RWPE1 (cell line): Measurements from ENCODE around the gene FSTL4.

Experiments used
- CTCF ChIA-PET: fragments of 350-600 bp; sonication (Branson Sonifier 250); formaldehyde crosslinking; extraction: SDS; loops from one replicate; lab custom pipeline; 2021; lab: Yijun Ruan, JAX
- POLR2A ChIA-PET: fragments of 400-600 bp; formaldehyde crosslinking; extraction: SDS; loops from one replicate; lab custom pipeline; 2020; ENCODE audit warnings: antibody characterized with exemption; ENCODE audit not compliant: low non-redundant PET; lab: Yijun Ruan, JAX
- DNase-seq: peaks from one replicate; pipeline ENCODE4 v3.0.0; 2012; ENCODE audit warnings: low spot score
- H3K27ac ChIP-seq: fragments of 450-650 bp; 2 replicates; pipeline ENCODE4 v1.5.1; 2017
- CTCF ChIP-seq: fragments of 450-650 bp; conservative IDR thresholded peaks from 2 replicates; pipeline ENCODE4 v1.5.1; 2017; ENCODE audit warnings: low read depth, mild to moderate bottlenecking

FSTL4 gene

GRCh38 chr5:133367071-133367786, 245.1 kb downstream of the FSTL4 start:
- DNase-seq: no peak
- POLR2A ChIA-PET: no interaction called here
- CTCF ChIA-PET: interaction anchor here (0.6 kb wide), 1 partner anchor 640 kb away, joined by 3 read pairs; no protein-coding TSS in a partner anchor
- no peak overlapping the region for H3K27ac ChIP-seq
- no peak for TF ChIP-seq CTCF

DNA sequence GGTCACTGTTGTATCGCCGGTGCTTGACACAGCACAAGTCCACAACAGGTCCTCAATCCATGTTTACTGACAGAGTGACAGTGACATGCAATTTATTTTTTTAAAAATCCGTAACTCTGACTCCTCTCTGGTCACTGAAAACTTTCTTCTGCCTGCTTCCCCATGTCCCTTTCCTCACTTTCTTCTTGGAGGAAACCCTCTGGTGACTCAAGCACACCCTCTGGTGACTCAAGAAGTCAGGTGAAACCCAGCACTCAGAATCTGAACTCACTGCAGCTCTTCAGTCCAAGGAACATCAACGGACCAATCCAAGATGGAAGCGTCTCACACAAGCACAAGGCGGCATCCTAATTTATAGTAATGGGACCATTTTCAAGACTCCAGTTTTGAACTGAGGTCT, 245.9 kb downstream of the FSTL4 start:
- POLR2A ChIA-PET: no interaction called here
- CTCF ChIA-PET: interaction anchor here (0.6 to 0.7 kb wide), 3 partner anchors 54 to 641 kb away, joined by 3 read pairs; no protein-coding TSS in a partner anchor
- TF ChIP-seq CTCF: no peak
- DNase-seq: no peak
- H3K27ac ChIP-seq: no peak overlapping the region

DNA sequence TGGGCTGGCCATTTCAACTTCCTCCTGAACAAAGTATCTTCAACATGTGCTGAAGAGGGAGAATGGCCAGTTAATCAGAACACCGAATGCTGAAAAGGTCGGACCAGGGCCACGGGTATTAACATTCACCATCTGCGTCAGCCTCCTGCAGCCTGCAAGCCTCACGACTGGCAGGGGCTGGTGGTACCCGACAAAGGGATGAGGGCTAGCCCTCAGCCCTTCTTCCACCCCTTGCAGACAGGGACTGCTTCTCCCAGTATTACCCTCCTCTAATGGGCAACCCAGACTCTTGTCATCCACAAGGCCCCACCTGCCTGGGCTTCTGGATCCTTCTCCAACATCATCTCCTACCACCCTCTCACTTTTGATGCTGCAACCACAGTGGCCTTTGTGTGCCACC, 246.6 kb downstream of the FSTL4 start:
- POLR2A ChIA-PET: no interaction called here
- CTCF ChIA-PET: interaction anchor here (0.6 kb wide), 1 partner anchor 54 kb away, joined by 3 read pairs; no protein-coding TSS in a partner anchor
- no peak overlapping the region for H3K27ac ChIP-seq
- TF ChIP-seq CTCF: no peak
- DNase-seq: no peak

DNA sequence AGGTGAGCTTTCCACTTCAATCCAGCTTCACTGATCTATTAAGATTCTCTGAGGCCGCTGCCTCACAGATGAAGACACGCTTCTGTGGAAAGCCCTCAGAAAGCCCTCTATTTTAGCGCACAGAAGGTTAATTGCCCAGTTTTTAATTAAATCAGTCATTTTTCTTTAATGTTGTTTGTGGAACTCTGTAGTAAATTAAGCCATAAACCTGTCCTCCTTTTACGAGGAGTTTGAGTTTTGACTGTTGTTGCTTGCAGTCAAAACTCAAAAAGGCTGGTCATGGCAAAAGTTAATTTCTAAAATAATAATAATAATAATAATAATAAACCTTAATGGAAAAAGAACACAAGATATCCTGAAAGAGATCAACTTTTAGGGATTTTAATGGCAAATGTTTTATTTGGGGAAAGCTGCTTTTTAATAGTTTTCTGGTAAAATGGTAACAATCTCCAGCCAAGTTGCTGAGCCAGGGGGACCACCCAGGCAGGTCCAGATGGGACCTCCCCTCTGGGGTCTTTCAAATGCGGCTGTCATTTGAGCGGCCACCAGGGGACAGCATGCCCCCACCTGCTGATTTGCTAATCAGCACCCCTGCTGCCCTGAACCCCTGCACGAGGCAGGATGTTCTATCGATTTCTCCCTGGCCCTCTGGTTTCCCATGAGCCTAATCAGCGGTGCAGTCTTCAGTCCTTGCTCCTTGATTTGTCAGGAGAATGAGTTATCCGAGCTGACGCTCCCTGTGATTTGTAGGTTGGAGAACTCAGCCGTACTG, 247.2 kb downstream of the FSTL4 start:
- no peak for DNase-seq
- no peak overlapping the region for H3K27ac ChIP-seq
- ChIA-PET CTCF (interaction anchor here (0.6 to 1.1 kb wide), 6 partner anchors 13 to 1021 kb away, joined by 3 to 4 read pairs (median 4); no protein-coding TSS in a partner anchor), POLR2A (no interaction called here)
- TF ChIP-seq CTCF: no peak; the same call in 1 of the 2 replicates

DNA sequence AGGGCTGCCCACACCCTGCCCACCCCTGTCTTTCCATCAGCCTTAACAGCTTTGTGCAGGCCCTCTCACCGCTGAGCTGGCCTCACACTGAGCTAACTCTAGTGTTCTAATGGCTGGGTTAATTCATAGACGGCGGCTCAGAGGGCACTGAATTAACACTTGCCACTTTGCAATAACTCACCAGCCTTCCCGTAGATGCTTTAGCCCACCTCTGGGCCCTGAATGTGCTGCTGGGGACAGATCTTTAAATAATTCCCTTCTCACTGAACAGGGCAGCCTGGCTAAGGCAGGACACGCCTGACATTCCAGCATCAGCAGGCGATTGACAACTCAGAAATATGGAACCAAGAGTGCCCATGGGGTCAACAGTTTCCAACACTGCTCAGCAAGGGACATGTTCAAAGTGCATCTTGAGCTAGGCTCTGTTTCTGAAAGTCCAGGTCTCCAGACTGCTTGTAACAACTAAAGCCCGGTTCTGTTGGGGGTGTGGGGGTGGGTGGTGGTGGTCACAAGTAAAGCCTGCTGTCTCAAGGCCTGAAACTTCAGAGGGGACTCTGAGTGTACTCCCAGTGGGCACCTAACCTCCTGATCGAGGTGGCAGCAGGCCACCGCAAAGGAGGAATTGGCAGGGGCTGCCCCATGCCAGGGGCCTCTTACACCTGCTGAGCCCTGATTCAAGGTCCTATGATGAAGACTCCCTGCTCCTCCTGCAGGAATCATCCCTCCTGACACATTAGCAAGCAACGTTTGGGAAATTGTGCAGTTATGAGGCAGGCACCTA, 248.3 kb downstream of the FSTL4 start:
- no peak for DNase-seq
- CTCF ChIA-PET: interaction anchor here (1.1 kb wide), 1 partner anchor 11 kb away, joined by 4 read pairs; no protein-coding TSS in a partner anchor
- TF ChIP-seq CTCF: no peak
- no peak overlapping the region for H3K27ac ChIP-seq
- POLR2A ChIA-PET: no interaction called here

DNA sequence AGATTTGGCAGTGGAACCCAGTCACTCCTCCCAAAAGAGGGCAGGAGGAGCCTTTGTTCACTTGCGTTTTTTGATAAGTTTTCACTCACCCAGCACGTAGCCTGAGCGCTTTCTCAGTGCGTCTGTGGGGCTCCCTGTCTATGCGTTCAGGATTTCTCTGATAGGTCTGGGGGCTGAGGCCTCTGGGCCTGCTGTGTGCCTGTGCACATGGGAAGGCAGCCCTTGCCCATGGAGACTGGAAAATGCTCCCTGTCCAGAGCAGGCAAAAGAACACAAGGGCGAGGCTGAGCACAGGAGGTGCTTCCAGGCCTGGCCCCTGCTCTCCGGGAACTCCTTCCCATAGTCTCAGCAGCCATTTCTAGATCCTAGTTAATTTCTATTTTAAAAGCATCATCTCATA, 249.9 kb downstream of the FSTL4 start:
- TF ChIP-seq CTCF: no peak
- CTCF ChIA-PET: no interaction called here
- DNase-seq: no peak
- POLR2A ChIA-PET: no interaction called here
- H3K27ac ChIP-seq: no peak overlapping the region
